AG08395 (cell line): ENCODE measurements around the gene ENPP5.

Experiments used
- DNase-seq: peaks from one replicate; pipeline ENCODE4 v3.0.0; 2012; ENCODE audit warnings: mixed read lengths, low spot score

ENPP5 gene

DNA sequence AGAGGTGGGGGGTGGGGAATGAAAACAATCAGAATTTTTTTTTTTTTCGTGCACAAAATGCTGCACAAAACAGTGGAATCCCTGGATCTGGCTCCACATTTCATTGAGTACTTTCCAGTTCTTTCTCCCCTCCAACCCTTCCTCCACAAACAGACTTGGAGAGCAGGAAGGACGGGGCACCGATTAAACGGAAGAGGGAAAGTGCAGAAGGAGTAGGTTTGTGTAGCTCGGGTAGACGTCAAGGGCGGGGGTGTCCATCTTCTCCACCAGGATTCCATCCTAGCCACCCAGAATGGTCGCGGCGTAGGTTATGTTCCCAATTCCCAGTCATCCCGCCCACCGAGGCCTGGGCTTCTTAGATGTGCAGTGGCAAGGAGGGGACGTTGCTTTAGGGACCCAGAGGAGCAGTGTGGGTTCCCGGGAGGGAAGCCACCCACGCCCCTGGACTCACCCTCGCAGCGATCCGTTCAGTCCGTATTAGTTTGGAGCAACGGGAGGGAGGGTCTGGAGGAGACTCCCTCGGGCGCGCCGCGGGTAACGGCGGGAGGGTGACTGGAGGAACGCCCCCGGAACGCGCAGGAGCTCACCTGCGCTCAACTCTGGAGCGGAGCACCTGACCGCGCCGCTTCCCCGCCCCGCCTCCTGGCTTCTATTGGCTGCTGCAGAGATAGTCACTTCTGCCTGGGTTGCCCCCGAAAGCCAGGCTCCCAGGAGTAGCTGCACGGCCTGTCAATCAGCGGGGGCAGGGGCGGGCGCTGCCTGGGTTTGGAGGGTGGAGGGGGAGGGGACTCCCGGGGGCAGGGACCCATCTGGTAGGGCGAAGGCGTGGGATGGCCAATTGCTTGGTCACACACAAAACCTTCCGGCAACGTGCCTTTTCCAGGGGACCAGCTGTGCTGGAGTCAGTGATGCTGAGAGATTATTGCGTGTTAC, at the start of gene ENPP5:
ENPP5 (minus strand) TSS at position 624 of the 933 bp plus-strand sequence. CDS start 2,718 bp downstream, outside the sequence.
- DNase-seq = peak; percentile 48

DNA sequence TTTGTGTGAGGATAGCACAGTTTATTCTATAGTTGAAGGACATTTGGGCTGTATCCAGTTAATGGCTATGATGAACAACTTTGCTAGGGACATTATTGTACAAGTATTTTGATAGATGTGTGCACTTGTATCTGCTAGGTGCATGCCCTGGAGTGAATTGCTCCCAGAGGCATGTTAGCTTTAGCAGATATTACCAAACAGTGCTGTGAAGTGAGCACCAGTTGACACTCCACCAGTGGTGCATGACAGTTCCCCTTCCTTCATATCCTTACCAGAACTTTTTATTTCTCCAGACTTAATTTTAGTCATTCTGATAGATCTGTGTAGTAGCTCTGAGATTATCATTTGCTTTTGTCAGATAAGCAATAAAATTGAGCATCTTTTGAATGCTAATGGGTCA, 48.9 kb upstream of the ENPP5 start:
- no peak for DNase-seq

GRCh38 chr6:46218457-46218856, 47.7 kb upstream of the ENPP5 start:
- DNase-seq = no peak

- DNase-seq = no peak
These were observed 46.9 kb upstream of the ENPP5 start for GRCh38 chr6:46217671-46218131.

GRCh38 chr6:46216879-46217278, 46.1 kb upstream of the ENPP5 start:
- DNase-seq = no peak

DNA sequence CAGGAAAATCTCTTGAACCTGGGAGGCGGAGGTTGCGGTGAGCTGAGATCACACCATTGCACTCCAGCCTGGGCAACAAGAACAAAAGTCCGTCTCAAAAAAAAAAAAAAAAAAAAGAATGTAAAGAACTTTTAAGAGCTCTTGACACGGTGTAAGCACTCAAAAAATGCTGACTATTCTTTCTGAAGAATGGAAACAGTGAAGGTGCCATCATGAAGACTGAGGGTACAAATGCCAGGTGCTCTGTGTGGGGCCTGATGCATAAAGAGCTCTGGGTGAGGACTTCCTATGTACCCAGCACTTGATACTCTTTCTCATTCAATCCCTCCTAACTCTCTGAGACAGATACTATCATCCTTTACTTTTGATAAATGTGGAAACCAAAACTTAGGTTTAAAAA, 45.0 kb upstream of the ENPP5 start:
- DNase-seq = no peak

GRCh38 chr6:46215213-46215612, 44.4 kb upstream of the ENPP5 start:
- DNase-seq = no peak

- no peak for DNase-seq
These were observed 41.1 kb upstream of the ENPP5 start for GRCh38 chr6:46211917-46212316.

- no peak for DNase-seq
These were observed 39.5 kb upstream of the ENPP5 start for GRCh38 chr6:46210294-46210693.

DNA sequence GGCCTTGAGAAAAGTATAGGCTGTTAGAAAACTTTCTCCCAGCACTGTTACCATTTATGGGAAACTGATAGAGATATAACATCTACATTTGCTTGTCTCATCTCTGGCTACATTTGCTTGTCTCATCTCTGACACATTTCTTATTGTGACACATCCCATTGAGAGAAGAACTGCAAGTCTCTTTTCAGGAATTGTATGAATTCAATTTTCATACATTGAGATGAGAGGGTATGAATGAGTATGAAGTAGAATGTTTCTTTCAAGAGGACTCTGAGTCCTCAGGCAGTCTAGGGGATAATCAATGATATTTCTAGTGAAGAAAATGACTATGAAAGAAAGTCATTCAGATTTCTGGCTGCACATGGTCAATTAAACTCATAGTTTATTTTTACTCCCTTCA, 37.5 kb upstream of the ENPP5 start:
- DNase-seq = no peak

DNA sequence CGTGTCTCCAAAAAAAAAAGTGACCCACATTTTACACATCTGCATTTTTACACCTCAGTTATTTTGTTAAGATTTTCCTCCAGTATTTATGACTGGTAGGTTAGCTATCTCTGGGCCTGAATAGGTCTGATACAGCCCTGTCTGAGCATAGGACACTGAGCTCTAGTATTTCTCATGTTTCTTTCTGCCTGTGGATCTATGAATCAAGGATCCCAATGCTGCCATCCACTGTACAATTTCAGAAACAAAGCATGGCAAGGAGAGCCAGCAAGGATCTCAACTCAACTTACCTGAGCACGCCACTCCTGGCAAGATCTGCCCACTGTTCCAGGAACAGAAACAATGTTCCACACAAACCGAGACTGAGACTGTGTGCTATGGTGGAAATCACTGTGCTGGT, 36.4 kb upstream of the ENPP5 start:
- DNase-seq = no peak

DNA sequence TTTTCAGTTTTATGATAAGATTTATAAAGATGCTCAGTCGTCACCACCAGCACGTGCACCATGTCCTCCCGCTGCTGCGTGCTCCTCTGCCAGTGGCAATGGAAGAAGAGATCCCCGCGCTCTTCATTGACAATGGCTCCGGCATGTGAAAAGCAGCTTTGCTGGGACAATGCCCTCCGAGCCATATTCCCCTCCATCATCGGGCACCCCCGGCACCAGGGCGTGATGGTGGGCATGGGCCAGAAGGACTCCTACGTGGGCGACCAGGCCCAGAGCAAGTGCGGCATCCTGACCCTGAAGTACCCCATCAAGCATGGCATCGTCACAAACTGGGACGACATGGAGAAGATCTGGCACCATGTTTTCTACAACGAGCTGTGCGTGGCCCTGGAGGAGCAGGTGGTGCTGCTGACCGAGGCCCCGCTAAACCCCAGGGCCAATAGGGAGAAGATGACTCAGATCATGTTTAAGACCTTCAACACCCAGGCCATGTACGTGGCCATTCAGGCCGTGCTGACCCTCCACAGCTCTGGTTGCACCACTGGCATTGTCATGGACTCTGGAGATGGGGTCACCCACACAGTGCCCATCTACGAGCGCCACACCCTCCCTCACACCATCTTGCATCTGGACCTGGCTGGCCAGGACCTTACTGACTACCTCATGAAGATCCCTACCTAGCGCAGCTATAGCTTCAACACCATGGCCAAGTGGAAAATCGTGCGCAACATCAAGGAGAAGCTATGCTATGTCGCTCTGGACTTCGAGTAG, 34.3 kb upstream of the ENPP5 start:
- no peak for DNase-seq

DNA sequence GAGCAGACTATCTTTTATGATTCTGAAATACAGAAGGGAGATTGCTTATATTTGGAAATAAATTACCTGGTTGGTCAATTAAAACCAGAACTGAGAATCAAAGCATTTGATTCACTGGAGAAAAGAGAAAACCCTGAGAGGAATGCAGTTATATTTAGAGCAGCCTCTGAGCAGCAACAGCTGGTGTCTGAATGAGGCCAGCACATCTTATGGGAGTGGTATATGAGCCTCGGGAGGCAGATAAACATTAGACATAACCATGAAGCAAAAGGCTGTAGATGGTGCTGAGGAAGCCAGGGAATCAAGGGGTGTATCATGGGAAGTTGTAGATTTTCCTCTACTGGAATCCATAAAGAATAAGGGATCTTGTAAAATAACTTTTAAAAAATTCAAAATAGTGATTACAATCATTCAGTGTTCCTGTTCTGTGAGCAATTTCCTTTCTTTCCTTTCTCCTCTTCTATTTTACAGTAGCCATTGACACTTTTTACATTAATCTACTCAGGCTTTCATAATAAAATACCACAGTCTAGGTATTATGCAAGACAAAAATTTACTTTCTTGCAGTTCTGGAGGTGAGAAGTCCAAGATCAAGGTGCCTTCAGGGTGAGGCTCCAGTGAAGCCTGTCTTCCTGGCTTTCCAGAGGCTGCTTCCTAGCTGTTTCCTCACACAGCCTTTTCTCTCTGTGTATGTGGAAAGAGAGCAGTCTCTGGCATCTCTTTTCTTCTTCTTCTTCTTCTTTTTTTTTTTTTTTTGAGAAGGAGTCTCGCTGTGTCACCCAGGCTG, 32.8 kb upstream of the ENPP5 start:
- DNase-seq = no peak

DNA sequence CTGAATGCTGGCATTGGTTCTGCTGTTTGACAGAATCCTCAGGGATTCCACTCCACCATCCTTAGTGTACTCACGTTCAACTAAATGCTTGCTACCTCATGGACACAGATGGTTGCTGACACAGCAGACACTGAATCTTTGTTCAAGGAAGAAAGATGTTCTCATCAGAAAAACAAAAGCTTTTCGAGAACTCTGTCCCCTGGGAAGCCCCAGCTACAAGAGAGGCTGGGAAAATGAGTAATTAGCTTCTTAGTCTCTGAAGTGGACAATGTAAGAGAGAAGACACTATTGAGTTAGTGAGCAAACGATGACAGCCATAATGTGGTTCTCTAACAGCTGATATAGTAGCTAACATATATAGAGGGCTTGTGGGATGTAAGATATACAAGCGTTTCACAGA, 30.9 kb upstream of the ENPP5 start:
- no peak for DNase-seq

GRCh38 chr6:46199387-46199786, 28.6 kb upstream of the ENPP5 start:
- DNase-seq = peak; percentile 49

- peak; percentile 92 for DNase-seq
These were observed 21.2 kb upstream of the ENPP5 start for GRCh38 chr6:46191961-46192360.

GRCh38 chr6:46190889-46191288, 20.1 kb upstream of the ENPP5 start:
- DNase-seq = no peak

GRCh38 chr6:46189726-46190125, 18.9 kb upstream of the ENPP5 start:
- DNase-seq = no peak

GRCh38 chr6:46186583-46186982, 15.8 kb upstream of the ENPP5 start:
- DNase-seq = no peak

GRCh38 chr6:46184114-46184513, 13.3 kb upstream of the ENPP5 start:
- DNase-seq = peak; percentile 81

GRCh38 chr6:46175976-46176375, 5.2 kb upstream of the ENPP5 start:
- DNase-seq = no peak

DNA sequence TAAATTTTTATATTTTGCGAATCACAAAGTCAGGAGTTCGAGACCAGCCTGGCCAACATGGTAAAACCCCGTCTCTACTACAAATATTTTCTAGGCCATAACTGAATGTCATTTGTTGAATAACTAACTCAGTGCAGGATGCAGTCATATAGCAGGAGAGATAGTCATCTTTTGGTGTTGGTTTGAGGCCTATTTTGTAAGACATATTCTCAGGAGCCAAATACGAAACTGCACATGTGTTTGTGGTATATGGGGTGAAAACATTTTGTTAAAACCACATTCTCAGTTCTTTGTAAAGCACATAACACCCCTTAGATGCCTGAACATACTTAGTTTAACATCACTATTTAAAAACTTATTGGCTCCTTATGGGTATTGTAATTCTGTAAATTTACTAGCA, 4.7 kb upstream of the ENPP5 start:
- no peak for DNase-seq
